ENCODE data around the gene FAM43B. TPM values are rescaled to one million over a fixed set of nuclear protein-coding genes. Genes with fewer than 3 reads are reported as not detected.

Gene FAM43B
- 3.1 TPM in 1 of 2 replicates, not detected in the other for polyA plus RNA-seq

GRCh38 chr1:20551945-20552727 is at the start of gene FAM43B:
TSS of gene FAM43B (plus strand) at chr1:20552573. CDS start at chr1:20552974, 401 bp downstream.

DNA sequence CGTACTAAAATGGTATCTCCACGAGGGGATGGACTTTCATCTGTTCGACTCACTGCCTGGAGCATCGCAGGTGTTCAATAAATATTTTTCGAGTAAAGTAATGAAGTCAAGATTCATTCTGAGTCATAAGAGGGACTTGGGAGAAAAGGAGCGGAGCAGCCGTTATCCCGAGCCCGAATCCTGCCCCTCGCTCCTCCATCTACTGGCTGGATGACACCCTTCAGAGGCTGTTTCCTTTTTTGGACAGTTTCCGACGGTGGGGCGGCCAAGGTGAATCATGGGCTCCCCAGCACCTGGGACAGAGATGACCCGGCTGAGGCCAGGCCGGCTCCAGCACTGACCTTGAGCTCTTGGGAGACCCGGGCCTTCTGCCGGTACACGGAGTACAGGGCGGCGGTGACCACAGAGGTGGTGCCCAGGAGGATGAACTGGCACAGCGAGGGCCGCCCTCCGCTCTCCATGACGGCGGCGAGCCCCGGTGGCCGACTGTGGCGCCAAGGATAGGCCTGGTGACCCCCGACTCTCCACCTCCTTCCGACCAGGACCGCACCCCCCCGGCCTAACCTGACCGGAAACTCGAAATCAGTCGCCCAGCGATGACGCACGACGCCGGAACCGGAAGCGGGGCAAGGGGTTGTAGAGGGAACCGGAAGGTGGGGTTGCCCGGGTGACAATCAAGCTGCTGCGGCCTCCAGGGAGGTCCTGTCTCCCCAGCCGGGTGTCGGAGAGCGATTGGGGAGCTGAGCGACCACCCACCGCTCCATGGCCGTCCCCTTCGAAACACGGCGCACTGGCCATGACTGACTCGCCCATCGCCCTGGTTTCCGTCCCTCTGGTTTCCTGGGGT is 44.6 kb upstream of the FAM43B start, which contains the start of gene MUL1:
MUL1 (minus strand) TSS at position 588 of the 847 bp plus-strand sequence; CDS start at position 461, 127 bp downstream.

GRCh38 chr1:20588634-20589225 is 36.4 kb downstream of the FAM43B start, which contains the start of gene CDA:
TSS of gene CDA (plus strand) at chr1:20589097. CDS start at chr1:20589130, 33 bp downstream.

Other genes with a start within 250 kb of the FAM43B start
- gene CAMK2N1, start 66.4 kb upstream of the FAM43B start, polyA plus RNA-seq, result 78.5 and 132 TPM in 2 replicates
- gene MUL1, start 44.4 kb upstream of the FAM43B start, polyA plus RNA-seq, result 7.5 and 12.0 TPM in 2 replicates
- 0.98 and 7.1 TPM in 2 replicates for gene CDA, start 36.5 kb downstream of the FAM43B start, polyA plus RNA-seq
- 57.3 and 86.9 TPM in 2 replicates for gene PINK1, start 80.9 kb downstream of the FAM43B start, polyA plus RNA-seq
- 63.0 and 67.5 TPM in 2 replicates for gene DDOST, start 108.8 kb downstream of the FAM43B start, polyA plus RNA-seq
- 1.6 and 8.3 TPM in 2 replicates for gene KIF17, start 165.4 kb downstream of the FAM43B start, polyA plus RNA-seq
- gene SH2D5, start 180.1 kb downstream of the FAM43B start, polyA plus RNA-seq, result 0.07 and 4.9 TPM in 2 replicates
- gene HP1BP3, start 234.7 kb downstream of the FAM43B start, polyA plus RNA-seq, result 99.3 and 142 TPM in 2 replicates